HG02759 (cell line): ENCODE measurements around the gene DOK7.

ENCODE experiments used
- ATAC-seq: cut with Tn5 transposase; IDR thresholded peaks from one replicate; pipeline ENCODE4 v1.9.1; 2021; ENCODE audit warnings: mild to moderate bottlenecking, moderate library complexity; ENCODE audit not compliant: unreplicated experiment

The DOK7 gene

GRCh38 chr4:3473996-3474765, 11.1 kb downstream of the DOK7 start:
- ATAC-seq: no peak

DNA sequence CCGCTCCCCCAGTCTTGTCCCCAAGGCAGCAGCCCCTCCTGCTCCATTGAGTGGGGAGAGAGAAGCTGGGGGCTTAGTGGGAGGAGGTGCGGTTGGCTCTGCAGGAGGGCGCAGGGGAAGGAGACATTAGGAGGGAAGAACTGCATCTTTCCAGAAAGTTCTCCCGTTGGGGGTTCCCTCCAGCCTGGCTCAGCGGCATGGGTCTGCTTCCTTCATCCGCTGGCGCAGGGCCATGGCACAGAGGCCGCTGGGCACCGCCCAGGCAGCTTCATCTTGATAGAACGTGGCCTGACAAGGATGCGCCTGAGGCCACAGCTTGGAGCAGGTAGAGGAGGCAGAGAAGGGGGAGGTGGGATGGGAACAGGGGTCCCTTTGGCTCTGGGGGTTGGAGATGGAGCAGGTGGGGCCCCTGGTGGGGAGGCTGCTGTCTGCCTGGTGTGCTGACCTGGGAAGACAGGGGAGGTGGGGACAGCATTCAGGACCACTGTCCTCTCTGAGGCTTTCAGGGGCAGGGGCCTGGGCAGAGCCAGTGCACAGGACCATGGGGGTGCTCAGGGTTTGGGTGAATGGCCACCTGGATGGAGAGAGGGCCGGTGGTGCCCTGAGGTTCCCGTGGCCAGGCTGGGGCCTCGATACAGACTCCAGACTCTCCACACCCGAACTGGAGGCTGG, 12.1 kb downstream of the DOK7 start:
- ATAC-seq: no peak

- ATAC-seq: no peak
These were observed 12.7 kb downstream of the DOK7 start for GRCh38 chr4:3475713-3476260.

DNA sequence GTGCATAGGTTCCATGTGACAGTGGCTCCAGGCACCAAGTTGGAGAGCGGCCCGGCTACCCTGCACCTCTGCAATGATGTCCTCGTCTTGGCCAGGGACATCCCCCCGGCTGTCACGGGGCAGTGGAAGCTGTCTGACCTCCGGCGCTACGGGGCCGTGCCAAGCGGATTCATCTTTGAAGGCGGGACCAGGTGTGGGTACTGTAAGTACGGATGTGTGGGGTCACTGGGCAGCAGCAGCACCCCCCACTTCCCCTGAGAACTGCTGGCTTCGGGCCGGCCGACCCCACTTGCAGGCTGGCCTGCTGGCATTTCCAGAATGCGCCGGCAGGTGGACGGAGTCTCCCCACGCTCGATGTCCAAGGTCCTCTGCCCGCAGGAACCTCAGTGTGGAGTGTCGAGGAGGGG, 13.2 kb downstream of the DOK7 start:
- ATAC-seq: no peak

GRCh38 chr4:3476936-3477749, 14.0 kb downstream of the DOK7 start:
- no peak for ATAC-seq

DNA sequence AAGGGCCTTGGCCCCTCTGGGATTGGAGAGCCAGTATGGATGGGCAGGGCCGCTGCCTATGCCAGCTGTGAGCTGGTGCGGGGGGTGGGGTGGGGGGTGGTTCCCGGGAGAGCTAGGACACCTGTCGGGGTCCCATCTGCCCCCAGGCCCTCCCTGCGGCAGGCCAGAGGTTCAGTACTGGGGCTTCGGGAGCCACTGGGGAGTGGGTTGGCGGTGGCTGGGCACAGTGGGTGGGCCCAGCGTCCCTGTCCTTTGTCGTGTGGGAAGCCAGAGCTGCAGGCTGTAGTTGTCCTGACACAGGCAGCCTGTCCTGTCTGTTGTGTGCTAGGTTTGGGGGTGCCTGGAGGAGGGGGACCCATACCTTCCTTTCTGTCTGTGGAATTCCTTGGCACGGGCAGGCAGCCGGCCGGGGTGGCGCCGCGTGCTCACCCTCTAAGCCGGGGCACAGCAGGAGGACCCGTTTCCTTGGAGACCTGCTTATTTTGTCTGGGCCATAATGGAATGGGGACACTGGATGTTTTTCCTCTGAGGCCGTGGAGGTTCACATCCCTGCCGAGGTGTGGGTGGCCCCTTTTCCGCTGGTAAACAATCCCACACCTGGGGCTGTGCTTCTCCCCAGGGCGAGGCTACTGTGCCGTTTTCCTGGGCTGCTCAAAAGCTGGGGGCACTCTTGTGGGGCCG, 14.8 kb downstream of the DOK7 start:
- no peak for ATAC-seq

- no peak for ATAC-seq
These were observed 15.6 kb downstream of the DOK7 start for GRCh38 chr4:3478446-3479357.

DNA sequence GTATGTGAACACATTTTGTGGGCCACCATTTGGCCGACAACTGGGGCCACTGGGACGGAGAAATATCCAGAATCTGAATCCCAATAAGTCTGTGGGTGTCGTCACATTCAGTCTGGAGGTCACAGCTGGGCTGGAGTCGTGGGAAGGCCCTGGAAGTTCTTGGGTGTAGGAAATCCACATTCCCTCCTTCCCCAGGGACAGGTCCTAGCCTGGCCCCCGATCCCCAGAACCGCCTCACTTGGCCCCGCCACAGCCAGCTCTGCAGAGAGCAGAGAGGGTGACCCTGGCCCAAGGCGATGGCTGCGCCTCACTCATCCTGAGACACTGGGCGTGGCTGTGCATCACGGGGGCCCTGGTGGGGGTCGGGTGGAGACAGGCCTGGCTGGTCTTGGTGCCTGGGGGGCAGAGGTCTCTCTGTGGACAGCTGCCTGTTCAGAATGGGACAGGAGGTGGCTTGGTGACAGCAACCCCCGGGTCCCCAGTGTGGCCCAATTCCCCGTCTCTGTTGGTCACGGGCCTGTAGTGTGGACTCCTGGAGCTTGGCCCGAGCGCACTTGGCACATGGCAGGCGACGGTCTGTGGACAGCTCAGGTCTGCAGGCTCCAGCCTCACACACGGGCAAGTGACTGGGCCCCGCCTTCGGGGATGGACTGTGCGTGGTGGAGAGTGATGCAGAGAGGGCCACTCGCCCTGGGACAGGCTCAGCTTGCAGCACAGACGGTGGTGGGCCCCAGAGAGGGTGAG, 16.4 kb downstream of the DOK7 start:
- ATAC-seq: no peak

GRCh38 chr4:3480528-3481112, 17.5 kb downstream of the DOK7 start:
- ATAC-seq: peak; percentile 58

DNA sequence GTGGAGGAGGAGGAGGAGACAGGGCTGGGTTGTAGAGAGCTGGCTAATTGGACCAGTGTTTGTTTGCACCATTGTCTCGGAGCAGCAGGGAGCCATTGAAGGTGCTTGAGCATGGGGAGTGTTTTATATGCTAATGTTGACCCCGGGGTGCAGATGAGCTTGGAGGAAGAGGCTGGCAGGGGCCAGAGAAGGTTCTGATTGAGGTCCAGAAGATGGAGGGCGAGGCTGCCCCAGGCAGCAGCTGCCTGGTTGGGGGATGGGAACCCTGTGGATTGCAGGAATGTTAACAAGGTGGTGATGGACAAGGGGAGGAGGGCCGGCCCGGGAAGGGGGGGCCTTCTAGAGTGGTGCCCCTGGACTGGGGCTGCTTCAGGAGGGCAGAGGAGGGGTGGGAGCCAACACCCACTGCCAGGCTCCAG, 18.0 kb downstream of the DOK7 start:
- no peak for ATAC-seq

GRCh38 chr4:3481783-3482393, 18.8 kb downstream of the DOK7 start:
- no peak for ATAC-seq

DNA sequence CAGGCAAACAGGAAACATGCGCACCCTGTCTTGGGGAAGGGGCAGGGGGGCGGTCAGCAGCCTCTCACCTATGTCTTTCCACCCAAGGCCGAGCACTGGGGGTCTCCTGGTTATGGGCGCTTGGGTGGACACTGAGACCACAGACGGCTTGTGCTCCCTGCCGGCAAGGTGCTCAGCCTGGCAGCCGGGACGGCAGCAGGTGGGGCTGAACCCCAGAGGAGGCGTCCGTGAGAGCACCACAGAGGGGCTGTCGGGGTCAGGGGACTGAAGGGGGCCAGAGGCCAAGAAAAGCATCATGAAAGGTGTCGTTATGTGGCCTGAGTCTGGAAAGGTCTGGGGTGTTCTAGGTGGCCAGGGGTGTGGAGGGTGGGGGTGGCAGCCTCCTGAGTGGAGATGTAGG, 19.6 kb downstream of the DOK7 start:
- ATAC-seq: no peak

DNA sequence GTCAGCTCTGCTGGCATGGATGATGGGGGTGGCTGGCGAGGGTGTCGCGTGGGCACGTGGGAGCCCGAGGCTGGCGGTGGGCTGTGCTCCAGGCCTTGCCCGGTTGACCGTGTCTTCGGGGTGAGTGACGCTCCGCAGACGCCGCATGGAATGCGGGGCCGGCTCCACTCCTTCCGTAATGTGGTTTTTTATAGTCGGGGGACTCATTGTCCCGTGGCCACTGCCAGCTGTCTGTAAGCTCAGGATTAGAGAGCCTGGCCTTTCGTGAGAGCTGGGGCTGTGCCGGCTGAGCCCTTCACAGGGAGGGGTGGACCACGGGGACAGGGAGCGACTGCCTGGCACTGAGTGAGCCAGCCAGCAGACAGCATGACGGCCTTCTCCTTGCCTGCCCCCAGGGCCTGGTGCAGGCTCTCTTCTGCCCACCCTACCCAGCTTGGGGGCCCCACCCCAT, 20.4 kb downstream of the DOK7 start:
- no peak for ATAC-seq

DNA sequence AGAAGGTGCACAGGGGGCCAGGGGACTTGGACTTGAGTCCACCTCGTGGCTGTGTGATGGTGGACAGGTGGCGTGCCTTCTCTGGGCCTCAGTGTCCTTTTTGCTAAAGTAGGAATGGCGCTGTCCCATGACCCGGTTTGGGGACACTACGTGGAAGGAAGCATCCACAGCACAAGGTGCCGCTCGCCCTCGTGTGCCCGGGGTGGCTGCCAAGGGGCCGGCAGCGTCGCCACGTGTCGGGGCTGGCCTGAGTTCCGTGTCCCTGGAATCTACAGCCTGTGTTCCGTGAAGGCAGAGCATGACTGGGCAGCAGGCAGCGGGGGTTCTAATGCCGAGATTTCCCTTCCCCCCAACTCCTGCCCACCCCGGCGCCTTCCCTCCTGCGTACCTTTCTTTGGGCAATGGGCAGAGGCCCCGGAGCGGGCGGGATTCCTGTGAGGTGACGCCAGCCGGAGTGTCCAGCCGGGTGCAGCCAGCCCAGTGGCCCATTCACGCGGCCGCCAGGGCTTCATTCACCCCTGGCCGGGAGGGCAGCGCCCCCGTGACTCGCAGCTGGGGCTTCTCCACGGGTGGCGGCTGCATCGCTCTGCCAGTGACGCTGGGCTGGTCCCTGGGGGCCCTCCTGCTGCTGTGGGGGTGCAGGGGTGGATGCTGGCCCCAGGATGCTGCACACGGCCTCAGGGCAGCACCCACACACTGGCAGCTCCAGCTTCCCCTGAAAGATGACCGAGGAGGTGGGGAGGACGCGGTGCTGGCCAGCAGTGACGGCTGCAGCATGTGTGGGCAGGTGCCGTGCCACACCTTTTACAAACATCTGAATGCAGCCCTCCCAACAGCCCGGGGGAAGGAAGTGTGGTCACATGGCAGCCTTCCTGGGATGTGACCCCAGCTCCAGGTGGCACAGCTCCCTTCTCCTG, 21.2 kb downstream of the DOK7 start:
- no peak for ATAC-seq

- no peak for ATAC-seq
These were observed 22.1 kb downstream of the DOK7 start for GRCh38 chr4:3485011-3485791.

GRCh38 chr4:3485886-3486540, 22.9 kb downstream of the DOK7 start:
- ATAC-seq: no peak
